SH-SY5Y (cell line): ENCODE results near the gene ZDHHC21.

Source experiments
- GATA2 ChIP-seq: IDR thresholded peaks from 2 replicates; pipeline ENCODE4 v1.6.1; 2011; ENCODE audit warnings: mild to moderate bottlenecking, low read depth, low read length
- GATA3 ChIP-seq: IDR thresholded peaks from 2 replicates; pipeline ENCODE4 v1.6.1; 2011; ENCODE audit warnings: low read depth, mild to moderate bottlenecking, low read length, moderate library complexity

DNA sequence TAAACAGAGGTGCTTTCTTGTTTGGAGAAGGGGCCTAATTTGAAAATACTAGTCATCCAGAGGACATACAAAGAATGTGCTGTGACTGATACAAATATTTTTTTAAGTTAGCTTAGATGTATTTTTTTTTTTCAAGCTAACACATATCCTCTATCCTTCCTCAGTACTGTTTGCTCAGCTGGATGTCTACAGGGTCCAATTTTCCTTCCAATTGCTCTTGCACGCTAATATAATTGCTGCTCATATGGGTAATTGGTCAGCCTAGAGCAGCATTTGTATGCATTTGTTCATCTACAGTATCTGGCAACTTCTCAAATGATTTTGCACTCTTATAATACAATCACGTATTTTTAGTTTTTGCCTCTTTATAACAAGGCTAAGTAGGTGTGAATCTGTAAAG is 84.7 kb downstream of the ZDHHC21 start:
- TF ChIP-seq GATA3 (no peak), GATA2 (no peak)
